IPS DF 4.7 (cell line): ENCODE measurements around the gene LONRF2.

Experiments
- DNase-seq: peaks from one replicate; pipeline ENCODE4 v3.0.0-alpha.2; 2013; ENCODE audit warnings: low spot score; ENCODE audit errors: extremely low read depth

Gene LONRF2

DNA sequence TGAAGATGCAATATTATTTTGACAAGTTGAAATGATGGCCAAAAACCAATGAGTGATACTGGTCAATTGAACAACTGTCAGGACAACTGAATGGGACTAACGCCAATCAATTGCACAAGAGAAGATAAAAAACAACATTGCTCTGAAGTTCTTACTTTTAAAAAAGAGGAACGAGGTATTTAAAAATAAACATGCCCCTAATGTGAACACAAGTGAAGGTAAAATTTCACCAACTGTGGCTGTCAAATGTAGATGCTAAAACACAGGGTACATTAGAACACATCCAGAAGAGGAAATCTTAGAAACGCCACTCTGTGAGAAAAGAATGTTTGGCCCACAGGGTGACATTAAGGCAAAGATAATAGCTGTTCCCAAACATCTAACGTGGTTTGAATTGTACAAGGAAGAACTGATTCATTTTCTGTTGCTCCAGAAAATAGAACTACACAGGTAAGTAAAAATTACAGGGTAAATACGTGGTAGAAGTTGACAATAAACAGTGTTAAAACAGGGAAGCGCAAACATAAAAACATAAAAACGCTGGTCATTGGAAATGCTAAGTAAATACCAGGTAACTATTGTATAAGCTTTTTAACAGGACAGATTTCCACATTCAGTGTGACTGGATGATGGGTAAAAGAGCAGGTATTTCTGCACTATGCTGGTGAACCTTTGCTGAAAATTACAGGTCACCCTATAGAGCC is 20.3 kb downstream of the LONRF2 start:
- no peak for DNase-seq

DNA sequence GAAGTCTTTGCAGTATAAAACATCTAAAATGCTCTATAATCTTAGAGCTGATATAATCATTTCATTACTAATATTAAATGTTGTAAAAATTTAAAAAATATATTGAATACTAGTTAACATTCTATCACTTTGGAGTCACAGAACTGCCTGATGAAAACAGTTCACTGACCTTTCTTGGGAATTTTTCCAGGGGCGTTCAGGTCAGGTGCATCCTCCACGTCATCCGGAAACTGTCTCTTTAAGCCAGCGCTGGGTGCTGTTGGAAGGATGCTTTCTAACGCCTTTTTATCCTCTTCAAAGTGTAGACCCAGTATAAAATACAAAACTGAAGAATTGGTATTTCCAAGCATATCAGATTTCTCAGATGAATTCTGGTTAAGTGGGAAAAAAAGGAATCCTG is 22.8 kb downstream of the LONRF2 start:
- DNase-seq: no peak

DNA sequence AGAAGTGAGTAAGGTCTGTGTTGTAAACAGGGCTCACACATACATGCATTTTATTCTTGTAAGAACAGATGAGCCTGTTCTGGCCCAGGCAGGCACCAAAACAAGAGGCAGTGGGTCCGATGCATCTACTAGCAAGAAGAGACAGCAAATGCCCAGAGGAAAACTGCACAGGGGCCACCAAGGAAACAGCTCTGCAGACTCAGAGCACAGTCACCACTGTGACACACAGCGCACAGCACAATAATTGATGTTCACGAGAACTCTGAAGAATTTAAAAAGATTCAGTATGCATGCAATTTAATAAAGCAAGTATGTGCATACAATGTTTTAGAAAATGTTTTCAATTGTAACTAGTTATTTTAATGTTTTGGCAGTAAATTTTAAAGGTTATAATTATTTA is 24.8 kb downstream of the LONRF2 start:
- no peak for DNase-seq

DNA sequence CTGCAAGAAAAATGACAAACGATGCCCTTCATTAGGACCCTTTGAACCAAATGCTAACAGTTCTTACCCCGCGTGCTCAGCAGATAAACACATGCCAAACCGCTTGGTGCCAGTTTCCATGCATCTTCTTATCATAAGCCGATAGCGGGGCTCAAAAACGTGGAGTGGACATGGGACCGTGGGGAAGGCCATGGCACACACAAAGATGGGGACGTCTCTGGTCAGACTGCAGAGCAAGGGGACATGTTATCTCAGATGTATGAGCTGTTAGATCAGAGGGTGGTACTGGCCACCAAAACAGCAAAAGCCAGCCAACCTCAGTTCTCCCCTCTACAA is 28.2 kb downstream of the LONRF2 start:
- DNase-seq: no peak

DNA sequence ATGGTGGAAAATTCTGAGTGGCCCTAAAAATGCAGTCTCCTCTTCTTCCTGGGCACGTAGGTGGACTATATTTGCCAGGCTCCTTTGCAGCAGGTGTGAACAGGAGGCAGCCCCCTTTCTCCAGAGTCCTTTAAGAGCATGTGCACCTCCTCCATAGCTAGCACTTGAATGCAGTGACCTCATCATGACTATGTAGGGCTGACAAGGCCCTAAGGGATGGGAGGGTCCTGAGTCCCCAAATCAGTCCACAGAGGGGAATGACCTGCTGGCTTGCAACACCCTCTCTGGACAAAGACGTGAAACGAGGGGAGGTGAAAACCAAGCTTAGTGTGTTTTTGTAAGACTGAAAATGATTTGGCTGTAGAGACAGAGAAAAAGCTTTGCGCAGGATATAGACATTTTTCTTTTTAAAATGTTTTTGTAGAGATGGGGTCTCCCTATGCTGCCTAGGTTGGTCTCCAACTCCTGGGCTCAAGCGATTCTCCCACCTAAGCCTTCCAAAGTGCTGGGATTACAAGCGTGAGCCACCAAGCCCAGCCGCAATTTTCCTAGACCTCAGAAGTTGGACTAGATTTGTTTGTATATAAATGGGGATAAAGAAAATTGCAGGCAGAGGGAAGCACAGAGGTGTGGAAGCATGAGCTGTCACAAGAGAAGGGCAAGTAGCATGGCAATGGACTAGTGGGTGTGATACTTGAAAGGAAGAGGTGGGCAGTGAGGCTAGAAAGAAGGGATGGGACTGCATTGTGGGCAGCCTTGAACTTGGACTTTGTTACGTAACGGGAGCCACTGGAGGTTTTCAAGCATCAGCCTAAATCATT is 28.8 kb downstream of the LONRF2 start:
- no peak for DNase-seq

DNA sequence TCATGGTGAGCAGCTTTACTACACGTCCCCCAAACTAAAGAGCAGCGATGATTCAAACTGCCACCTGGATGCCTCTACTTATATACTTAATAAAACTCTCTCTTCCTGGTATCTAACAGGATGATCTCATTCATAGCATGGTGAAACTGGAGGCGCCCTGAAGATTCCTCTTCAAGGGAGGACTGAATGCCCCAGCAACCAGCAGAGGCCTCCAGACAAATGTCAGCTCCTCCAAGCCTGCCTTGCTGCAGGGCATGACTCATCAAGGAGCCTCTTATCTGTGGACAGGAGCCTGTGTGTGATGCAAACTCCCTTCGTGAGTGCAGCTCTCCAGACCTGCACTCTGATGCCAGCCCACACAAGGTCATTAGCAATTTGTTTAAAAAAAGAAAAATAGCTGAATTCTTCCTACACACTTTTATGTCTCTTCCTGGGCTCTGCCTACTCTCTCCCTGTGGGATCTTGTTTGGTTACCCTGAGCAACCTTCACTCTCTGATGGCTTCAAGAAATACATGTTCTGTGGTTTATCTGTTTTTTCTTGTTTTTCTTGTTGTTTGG is 30.2 kb downstream of the LONRF2 start:
- DNase-seq: no peak

DNA sequence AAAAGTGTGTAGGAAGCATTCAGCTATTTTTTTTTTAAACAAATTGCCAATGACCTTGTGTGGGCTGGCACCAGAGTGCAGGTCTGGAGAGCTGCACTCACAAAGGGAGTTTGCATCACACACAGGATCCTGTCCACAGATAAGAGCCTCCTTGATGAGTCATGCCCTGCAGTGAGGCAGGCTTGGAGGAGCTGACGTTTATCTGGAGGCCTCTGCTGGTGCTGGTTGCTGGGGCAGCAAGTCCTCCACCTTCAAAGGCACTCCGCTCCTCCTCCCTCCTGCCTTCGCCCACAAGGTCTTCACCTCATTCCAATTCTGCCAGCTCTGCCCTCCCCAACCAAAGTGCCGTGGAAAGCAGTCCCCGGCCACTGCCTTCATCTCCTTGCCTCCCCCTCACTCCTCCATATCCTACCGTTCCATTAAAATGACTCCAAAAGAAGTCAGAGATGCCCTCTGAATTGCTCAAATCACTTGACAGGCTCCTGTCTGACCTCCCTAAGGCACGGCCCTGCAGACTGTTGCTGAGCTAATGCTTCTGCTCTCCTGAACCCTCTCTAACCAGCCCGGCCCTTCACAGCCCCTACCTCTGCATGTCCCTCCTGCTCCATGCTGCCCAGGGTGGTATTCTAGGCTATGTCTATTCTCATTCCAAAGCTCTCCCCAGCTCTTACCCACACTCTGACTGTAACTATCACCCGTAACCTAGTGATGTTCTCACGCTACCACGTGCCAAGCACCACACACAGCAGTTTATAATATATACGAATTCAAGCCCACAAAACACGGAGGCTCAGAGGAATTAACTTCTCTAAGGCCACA is 30.9 kb downstream of the LONRF2 start:
- DNase-seq: no peak

DNA sequence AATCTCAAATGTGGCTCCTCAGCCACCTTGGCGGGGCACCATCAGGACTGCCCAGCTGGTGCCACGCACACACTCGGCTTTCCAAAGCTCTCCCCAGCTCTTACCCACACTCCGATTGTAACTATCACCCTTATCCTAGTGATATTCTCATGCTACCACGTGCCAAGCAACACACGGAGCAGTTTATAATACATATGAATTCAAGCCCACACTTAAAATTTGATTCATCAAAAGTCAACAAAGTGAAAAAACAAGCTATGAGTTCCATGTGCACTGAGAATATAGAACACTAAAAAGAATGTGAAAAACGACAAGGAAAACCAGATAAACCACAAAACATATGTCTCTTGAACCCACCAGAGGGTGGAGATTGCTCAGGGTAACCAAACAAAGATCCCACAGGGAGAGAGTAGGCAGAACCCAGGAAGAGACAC is 31.6 kb downstream of the LONRF2 start:
- no peak for DNase-seq

DNA sequence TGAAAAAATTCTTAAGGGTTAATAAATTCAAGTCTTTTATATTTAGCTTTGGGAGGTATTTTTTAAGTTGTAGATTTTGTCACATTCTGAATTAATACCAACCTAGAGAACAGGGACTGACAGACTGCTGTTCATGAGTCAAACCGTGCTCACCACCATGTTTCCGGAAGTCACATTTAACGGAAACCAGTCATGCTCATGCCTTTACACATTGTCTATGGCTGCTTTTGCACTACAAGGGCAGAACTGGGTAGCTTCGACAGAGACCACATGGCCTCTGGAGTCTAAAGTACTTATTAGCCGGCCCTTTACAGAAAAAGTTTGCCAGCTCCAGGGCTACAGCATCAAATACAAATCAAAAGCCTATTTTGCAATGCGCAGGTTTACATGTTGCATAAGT is 33.3 kb downstream of the LONRF2 start:
- DNase-seq: no peak

DNA sequence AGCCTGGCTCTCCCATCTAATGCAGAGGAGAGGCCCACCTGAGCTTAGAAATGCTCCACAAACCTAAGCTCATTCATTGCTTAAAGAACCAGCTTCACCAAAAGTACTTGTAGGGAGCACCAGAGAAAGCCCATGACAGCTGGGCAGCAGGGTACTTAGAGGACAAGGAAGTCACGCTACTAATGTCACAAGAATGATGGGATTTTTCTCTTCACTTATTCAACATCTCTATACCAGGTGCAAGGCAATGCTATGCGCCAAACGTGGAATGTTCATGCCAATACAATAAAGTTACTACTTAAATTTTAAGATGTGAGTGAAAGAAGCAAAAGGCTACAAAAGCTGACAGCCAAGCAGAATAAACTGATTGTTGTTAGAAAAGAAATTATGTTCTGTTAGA is 36.0 kb downstream of the LONRF2 start:
- no peak for DNase-seq

DNA sequence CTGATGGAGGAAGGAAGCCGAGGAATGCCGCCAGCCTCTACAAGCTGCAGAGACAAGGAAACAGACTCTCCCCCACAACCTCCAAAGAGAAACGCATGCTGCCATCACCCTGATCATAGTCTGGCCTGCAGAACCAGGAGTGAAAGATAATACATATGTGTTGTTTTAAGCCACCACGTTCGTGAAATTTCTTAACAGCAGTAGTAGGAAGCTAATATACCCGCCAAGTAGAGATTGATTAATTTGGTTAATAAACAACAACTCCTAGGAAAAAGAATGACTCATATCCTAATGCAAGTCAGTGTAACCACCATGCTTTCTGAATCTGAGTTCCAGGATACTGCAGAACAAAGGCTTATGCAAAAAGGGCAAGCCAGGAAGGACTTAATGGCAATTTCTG is 36.6 kb downstream of the LONRF2 start:
- no peak for DNase-seq

DNA sequence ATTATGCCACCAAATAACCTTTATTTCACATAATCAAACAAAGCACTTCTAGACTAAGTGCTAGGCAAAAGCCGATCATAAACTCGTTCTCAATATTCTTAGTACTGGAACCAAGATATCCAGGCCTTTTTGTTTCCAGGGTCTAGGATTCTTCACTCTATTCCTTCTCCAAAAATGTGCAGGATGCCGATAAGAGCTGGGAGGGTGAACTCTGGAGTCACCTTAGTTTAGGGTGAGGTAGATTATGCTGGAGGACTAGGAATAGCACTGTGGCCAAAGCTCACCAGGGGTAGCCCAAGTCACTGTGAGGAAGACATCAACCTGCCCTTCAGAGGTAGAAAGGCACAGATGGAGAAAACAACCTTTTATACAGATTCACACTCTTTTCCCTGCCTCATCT is 37.3 kb downstream of the LONRF2 start:
- no peak for DNase-seq

DNA sequence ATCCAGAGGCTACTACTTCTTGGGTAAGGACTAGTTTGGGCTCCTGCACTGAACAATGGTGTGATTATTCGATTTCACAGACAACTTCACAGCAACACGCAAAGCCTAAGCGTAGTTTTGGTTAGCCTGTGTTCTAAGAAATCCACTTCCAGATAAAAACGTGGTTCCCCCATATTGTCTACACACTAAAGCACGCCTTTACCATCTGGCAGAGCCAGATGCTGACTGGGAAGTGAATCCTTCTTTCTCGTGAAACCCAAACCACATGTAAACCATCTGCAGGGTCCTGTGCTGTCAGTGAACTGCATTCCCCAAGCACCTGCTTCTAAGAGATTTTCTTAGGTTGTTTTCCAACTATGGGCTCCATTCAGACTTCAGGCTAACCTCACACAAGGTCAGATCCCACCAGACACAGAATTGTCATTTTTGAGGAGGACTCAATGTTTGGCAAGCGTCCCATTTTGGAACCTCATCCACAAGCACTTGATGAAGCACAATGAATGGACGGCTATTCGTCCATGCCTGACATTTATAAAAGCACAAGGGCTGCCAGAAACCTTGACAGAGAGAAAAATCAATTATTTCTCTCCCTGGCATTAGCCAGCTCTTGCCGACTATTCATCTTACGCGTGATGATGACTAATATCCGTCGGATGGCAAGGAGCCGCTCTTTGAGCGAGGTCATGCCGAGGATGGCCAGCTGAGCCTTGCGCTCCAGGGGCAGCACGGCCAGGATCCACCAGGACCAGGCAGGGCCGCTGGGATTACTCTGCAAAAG is 38.4 kb downstream of the LONRF2 start:
- no peak for DNase-seq

DNA sequence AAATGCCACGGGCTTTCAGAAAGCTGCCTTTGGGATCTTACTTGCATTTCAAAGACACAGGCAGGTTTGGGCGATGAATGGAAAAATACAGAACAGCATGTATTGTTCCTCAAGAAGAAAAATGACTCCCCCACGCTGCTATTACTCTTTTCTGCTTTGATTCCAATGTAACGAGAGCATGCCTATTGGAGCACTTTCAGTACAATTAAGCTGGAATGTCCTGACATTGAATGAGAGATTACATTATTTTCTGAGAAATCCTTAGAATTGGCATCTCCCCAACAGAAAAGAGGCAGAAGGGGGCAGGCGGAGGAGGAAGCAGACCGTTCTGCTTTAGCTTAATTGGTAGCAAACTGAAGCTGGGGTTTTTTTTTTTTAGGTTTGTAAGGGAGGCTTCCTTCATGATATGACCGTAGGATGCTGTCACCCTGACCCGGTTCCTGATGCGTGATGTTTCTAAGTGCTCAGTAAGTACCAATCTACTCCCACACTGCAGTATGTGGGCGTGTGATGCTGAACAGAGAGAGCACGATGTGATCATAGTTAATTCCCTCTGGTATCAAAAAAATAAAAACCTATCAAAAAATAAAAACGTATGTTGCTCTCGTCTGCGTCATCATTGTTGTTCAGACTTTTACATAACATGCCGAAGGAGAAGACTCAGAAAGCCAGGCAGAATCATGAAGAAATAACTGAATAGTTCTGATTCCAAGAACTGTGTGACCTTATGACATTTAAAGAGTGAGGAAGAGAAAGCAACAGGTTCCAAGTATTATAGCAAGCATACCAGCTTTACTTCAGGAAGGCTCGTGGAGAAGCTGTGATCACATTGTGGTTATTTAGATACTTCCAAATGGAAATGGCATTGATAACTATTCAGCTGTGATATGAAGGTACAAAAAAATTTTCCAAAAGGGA is 40.5 kb downstream of the LONRF2 start:
- no peak for DNase-seq

DNA sequence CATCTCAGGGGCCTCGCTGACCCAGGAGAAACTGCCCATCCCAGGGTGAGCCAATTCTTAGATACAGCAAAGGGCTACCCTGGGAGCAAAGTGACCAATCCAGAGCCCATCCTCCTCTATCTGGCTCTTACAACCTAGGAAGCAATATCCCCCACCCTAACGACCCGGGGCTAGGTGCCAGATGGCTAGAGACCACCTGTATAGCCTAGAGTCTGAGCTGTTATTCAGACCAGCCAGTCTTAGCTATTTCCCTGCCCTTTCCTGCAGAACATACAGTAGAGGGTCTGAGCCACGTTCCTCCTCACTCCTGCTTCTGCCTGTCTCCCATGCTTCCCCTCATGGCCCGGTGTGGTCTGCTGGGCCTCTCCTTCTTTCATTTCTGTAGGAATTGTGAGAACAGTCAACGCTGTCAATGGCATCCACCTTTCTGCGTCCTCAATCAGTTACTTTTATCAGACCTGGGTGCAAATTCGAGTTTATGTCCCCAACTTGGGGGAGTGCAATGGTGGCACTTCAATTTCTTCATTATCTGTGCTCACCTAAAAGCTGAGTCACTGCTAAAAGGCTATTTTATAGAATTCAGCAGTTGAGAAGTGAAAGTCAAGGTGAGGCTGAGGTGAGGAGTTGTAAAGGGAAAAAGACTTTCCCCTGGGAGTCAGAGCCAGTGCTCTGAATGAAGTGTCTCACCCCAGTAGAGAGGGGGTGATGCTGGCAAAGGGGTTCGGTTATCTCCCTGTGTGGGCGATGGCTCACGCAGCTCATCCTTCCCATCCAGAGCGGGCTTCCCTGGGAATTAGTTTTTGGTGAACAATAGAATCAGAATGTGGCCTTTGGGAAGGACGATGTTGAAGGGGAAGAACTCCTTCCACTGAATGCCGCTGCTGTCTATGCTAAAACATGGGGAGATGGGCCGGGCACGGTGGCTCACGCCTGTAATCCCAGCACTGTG is 42.4 kb downstream of the LONRF2 start:
- DNase-seq: no peak

DNA sequence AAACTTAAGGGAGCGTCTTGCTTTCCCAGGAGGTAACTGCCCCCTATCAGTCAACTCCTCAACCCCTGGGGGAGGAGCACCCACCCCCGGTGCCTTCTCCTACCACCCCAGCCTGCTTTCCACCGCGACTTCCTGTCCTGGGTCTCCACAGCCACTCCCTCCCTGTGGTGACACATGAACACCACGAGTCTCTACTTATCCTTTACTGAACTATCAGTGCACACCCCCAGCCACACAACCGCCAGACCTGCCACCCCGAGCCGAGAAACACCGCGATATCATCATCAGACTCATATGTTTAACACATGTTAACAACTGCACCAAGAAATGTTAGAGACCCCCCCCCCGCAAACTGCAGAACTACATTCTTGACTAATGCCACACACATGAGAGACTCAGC is 43.3 kb downstream of the LONRF2 start:
- no peak for DNase-seq

DNA sequence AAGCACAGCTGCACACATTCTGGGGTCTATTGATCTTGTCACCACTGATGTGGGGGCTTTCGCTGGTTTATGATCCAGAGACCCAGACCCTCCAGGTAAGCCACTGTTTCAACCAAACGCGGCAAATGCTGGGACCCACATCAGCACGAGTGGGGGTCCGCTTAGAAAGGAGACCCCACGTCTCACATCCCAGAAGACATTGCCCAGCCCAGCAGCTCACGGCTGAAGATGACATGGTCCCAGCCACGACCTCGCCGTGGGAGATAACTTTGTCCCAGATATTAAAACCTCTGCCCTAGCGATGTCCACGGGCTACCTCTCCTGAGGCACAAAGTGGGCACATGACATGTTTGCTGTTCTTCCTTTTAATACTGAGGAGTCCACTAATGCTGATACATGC is 43.8 kb downstream of the LONRF2 start:
- DNase-seq: no peak

DNA sequence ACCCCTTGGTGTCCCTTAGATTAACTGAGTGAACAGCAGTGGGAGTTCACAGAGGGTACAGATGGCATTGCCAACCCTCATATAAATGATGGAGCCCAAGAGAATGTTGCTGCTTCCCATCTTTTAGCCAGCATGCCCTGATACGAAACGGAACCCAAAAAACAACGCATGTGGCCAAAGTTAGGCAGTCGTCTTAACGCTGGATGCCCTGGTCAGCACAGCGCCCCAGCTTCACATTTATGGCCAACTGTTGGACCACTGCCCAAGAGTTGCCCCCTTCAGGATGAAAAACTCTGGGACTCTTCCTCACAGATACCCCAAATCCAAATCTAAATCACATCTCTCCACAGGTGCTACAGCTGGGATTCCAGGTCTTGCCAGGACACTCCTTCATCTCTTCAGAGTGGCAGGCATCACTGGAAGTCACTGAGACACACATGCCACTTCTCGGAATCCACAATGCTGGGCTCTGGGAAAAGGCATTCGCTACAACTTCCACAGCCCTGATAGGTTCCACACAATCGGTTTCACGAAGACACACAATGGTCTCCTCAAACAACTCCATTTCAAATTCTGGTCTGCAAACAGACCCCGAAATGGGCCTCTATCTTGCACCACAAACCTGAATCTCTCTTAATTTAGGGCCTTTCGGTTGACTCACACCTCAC is 44.6 kb downstream of the LONRF2 start:
- no peak for DNase-seq
